Mesothelial cell of epicardium (in vitro differentiated cells): ENCODE data around the gene ATXN7L3. TPM values are rescaled to one million over a fixed set of nuclear protein-coding genes. Genes with fewer than 3 reads are reported as not detected.

Experiments used
- DNase-seq, 2 experiments: peaks; one replicate each; pipeline ENCODE4 v3.0.0; 2021; ENCODE audit warnings: low spot score in 2 of 2; ENCODE audit not compliant: unreplicated experiment in 2 of 2
- H3K27ac Mint-ChIP-seq: 2 replicates; pipeline ENCODE4 v1.8.0; 2021; ENCODE audit warnings: mixed read lengths
- H3K27me3 Mint-ChIP-seq: 2 replicates; pipeline ENCODE4 v1.8.0; 2021; ENCODE audit warnings: low read depth, mixed read lengths
- H3K36me3 Mint-ChIP-seq: 2 replicates; pipeline ENCODE4 v1.8.0; 2021; ENCODE audit warnings: mixed read lengths
- H3K4me1 Mint-ChIP-seq: 2 replicates; pipeline ENCODE4 v1.8.0; 2021; ENCODE audit warnings: mixed read lengths
- H3K4me3 Mint-ChIP-seq: 2 replicates; pipeline ENCODE4 v1.8.0; 2021; ENCODE audit warnings: mild to moderate bottlenecking, moderate library complexity, mixed read lengths
- H3K9me3 Mint-ChIP-seq: 2 replicates; pipeline ENCODE4 v1.8.0; 2021; ENCODE audit warnings: mixed read lengths
- CTCF ChIP-seq: fragments of 200-600 bp; sonication (generic); IDR thresholded peaks from one replicate; pipeline ENCODE4 v1.5.0; 2021; ENCODE audit warnings: antibody characterized with exemption; ENCODE audit not compliant: unreplicated experiment
- total RNA-seq: library from RNA; stranded (reverse); gene quantifications from 3 replicates; pipeline ENCODE4 v1.2.1, GENCODE V29; 2021

The ATXN7L3 gene
- total RNA-seq, 1 donor from 2014 or later, result 137 TPM

GRCh38 chr17:44193326-44194084, 6.2 kb downstream of the ATXN7L3 start:
- no peaks in the 10 kb centered on the region for H3K27me3 Mint-ChIP-seq
- peaks cover 26% of the 10 kb centered on the region for H3K4me1 Mint-ChIP-seq
- H3K36me3 Mint-ChIP-seq, result peaks cover 30% of the 10 kb centered on the region
- H3K9me3 Mint-ChIP-seq, result no peaks in the 10 kb centered on the region
- DNase-seq, result no peak
- H3K4me3 Mint-ChIP-seq, result no peak overlapping the region
- H3K27ac Mint-ChIP-seq, result peak overlapping the region; percentile 50
- TF ChIP-seq CTCF, result no peak

- no peaks in the 10 kb centered on the region for H3K9me3 Mint-ChIP-seq
- H3K27me3 Mint-ChIP-seq, result no peaks in the 10 kb centered on the region
- DNase-seq, result no peak
- H3K27ac Mint-ChIP-seq, result peak overlapping the region; percentile 50
- peaks cover 30% of the 10 kb centered on the region for H3K36me3 Mint-ChIP-seq
- H3K4me1 Mint-ChIP-seq, result peaks cover 26% of the 10 kb centered on the region
- no peak for TF ChIP-seq CTCF
- no peak overlapping the region for H3K4me3 Mint-ChIP-seq
Measured at GRCh38 chr17:44192750-44193149, 6.9 kb downstream of the ATXN7L3 start.

GRCh38 chr17:44191941-44192496, 7.7 kb downstream of the ATXN7L3 start:
- no peak overlapping the region for H3K4me3 Mint-ChIP-seq
- peak overlapping the region; percentile 39 for H3K27ac Mint-ChIP-seq
- no peaks in the 10 kb centered on the region for H3K9me3 Mint-ChIP-seq
- peaks cover 25% of the 10 kb centered on the region for H3K4me1 Mint-ChIP-seq
- TF ChIP-seq CTCF, result no peak
- H3K36me3 Mint-ChIP-seq, result peaks cover 26% of the 10 kb centered on the region
- H3K27me3 Mint-ChIP-seq, result no peaks in the 10 kb centered on the region
- no peak for DNase-seq

GRCh38 chr17:44191369-44191768, 8.3 kb downstream of the ATXN7L3 start:
- Mint-ChIP-seq H3K27me3 (no peaks in the 10 kb centered on the region), H3K4me1 (peaks cover 23% of the 10 kb centered on the region), H3K9me3 (no peaks in the 10 kb centered on the region), H3K36me3 (peaks cover 23% of the 10 kb centered on the region), H3K27ac (peak overlapping the region; percentile 76), H3K4me3 (no peak overlapping the region)
- no peak for TF ChIP-seq CTCF
- no peak for DNase-seq

GRCh38 chr17:44190481-44190880, 9.2 kb downstream of the ATXN7L3 start:
- H3K4me3 Mint-ChIP-seq, result no peak overlapping the region
- peak overlapping the region; percentile 15 for H3K27ac Mint-ChIP-seq
- DNase-seq, result no peak
- peaks cover 27% of the 10 kb centered on the region for H3K4me1 Mint-ChIP-seq
- H3K9me3 Mint-ChIP-seq, result no peaks in the 10 kb centered on the region
- H3K27me3 Mint-ChIP-seq, result no peaks in the 10 kb centered on the region
- no peak for TF ChIP-seq CTCF
- H3K36me3 Mint-ChIP-seq, result peaks cover 21% of the 10 kb centered on the region
